ENCODE measurements around the gene IFFO2. TPM values are rescaled to one million over a fixed set of nuclear protein-coding genes. Genes with fewer than 3 reads are reported as not detected.

The IFFO2 gene
- total RNA-seq, 1 donor: 3.3 TPM

DNA sequence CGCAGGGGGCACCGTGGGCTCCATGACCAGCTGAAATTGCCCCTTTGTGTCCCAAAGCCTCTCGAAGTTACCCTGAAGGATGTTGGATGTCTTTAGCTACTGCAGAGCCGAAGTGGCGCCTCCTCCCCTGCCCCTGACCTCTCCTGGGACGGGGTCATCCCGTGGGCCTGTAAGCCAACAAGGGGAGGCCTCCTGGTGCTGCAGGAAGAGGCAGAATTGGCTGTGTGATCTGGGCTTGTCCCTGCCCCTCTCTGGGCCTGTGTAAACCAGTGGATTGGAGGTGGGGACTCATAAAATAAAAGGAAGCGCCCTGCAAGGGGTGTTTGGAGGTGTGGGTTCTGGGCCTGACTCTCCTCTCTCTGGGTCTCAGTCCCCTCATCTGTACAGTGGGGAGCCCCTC is 94.9 kb downstream of the IFFO2 start:
- no peak overlapping the region for H3K4me3 ChIP-seq (ENCODE audit: low read depth, low read length)
- no peak for DNase-seq (ENCODE audit: low read depth)
- TF ChIP-seq CTCF (IDR thresholded peaks at IDR 0.05; ENCODE audit: insufficient read depth, low read length): no peak

GRCh38 chr1:18861082-18861481 is 95.4 kb downstream of the IFFO2 start:
- no peak for DNase-seq (ENCODE audit: low read depth)
- no peak overlapping the region for H3K4me3 ChIP-seq (ENCODE audit: low read depth, low read length)
- TF ChIP-seq CTCF (IDR thresholded peaks at IDR 0.05; ENCODE audit: insufficient read depth, low read length): no peak

- no peak for DNase-seq (ENCODE audit: low read depth)
- TF ChIP-seq CTCF (IDR thresholded peaks at IDR 0.05; ENCODE audit: insufficient read depth, low read length): no peak
- H3K4me3 ChIP-seq (ENCODE audit: low read depth, low read length): no peak within 1 kb of the TSS
Observed at GRCh38 chr1:18859560-18859959, 96.9 kb downstream of the IFFO2 start, which contains the start of gene TAS1R2. TAS1R2 (minus strand) TSS chr1:18859660; CDS start chr1:18859660, 0 bp downstream.

DNA sequence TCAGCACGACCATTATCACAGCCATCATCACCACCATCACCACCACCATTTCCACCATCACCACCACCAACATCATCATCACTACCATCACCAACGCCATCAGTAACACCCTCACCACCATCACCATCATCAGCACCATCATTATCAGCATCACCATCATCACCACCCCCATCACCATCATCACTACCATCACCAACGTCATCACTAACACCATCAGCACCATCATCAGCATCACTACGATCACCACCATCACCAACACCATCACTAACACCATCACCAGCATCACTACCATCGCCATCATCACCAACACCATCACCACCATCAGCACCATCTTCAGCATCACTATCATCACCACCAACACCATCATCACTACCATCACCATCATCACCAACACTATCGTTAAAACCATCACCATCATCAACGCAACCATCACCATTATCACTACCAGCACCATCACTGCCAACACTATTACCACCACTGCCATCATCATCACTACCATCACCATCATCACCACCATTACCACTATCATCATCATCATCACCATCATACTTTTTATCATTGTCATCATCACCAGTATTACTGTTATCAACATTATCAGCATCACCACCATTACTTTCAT is 98.3 kb downstream of the IFFO2 start:
- H3K4me3 ChIP-seq (ENCODE audit: low read depth, low read length): no peak overlapping the region
- no peak for TF ChIP-seq CTCF (IDR thresholded peaks at IDR 0.05; ENCODE audit: insufficient read depth, low read length)
- no peak for DNase-seq (ENCODE audit: low read depth)

GRCh38 chr1:18856435-18856834 is 100.0 kb downstream of the IFFO2 start:
- TF ChIP-seq CTCF (IDR thresholded peaks at IDR 0.05; ENCODE audit: insufficient read depth, low read length): no peak
- no peak for DNase-seq (ENCODE audit: low read depth)
- no peak overlapping the region for H3K4me3 ChIP-seq (ENCODE audit: low read depth, low read length)

DNA sequence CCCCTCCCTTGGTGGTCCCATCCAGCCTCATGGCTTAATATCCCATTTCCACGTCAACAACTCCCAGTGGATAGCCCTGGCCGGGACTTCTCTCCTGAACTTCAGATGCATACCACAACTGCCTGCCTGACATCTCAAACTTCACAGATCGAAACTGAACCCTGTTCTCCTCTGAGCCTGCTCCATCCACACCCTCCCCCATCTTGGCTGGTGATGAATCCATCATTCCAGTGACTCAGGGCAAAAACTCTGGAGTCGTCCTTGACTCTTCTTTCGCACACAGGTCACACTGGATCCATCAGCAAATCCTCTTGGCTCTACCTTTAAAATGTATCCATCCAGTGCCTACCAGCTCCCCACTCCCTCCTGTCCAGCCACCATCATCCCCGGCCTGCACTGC is 100.9 kb downstream of the IFFO2 start:
- DNase-seq (ENCODE audit: low read depth): no peak
- no peak overlapping the region for H3K4me3 ChIP-seq (ENCODE audit: low read depth, low read length)
- TF ChIP-seq CTCF (IDR thresholded peaks at IDR 0.05; ENCODE audit: insufficient read depth, low read length): no peak
